DMS79 treated with DMSO at 0.1 percent for 48 hours (cell line): ENCODE results near the gene USP25.
A peak's percentile ranks its signal among the peaks of the same experiment; 100 is the strongest.

Experiments used
- DNase-seq: peaks from one replicate; lab custom pipeline; 2025; lab: John Stamatoyannopoulos, UW

USP25 gene

GRCh38 chr21:15729674-15730483, at the start of gene USP25:
Gene USP25, plus strand, starts transcription at chr21:15729982. Its CDS starts 412 bp downstream, at chr21:15730394.
- peak; percentile 47 for DNase-seq

GRCh38 chr21:15682186-15682895, 47.4 kb upstream of the USP25 start:
- no peak for DNase-seq

GRCh38 chr21:15682977-15683376, 46.8 kb upstream of the USP25 start:
- DNase-seq = no peak

GRCh38 chr21:15686506-15686905, 43.3 kb upstream of the USP25 start:
- no peak for DNase-seq

GRCh38 chr21:15687208-15687607, 42.6 kb upstream of the USP25 start:
- DNase-seq = no peak

- DNase-seq = no peak
Measured at GRCh38 chr21:15688016-15688415, 41.8 kb upstream of the USP25 start.

GRCh38 chr21:15688809-15689208, 41.0 kb upstream of the USP25 start:
- DNase-seq = no peak

GRCh38 chr21:15692711-15693110, 37.1 kb upstream of the USP25 start:
- DNase-seq = no peak

GRCh38 chr21:15695241-15695640, 34.5 kb upstream of the USP25 start:
- DNase-seq = no peak

GRCh38 chr21:15701830-15702229, 28.0 kb upstream of the USP25 start:
- no peak for DNase-seq

GRCh38 chr21:15703932-15704331, 25.9 kb upstream of the USP25 start:
- no peak for DNase-seq

GRCh38 chr21:15706696-15707095, 23.1 kb upstream of the USP25 start:
- no peak for DNase-seq

- no peak for DNase-seq
Measured at GRCh38 chr21:15713412-15713811, 16.4 kb upstream of the USP25 start.

GRCh38 chr21:15718711-15719110, 11.1 kb upstream of the USP25 start:
- no peak for DNase-seq

GRCh38 chr21:15719976-15720375, 9.8 kb upstream of the USP25 start:
- no peak for DNase-seq

GRCh38 chr21:15722591-15723324, 7.0 kb upstream of the USP25 start:
- no peak for DNase-seq

GRCh38 chr21:15725949-15726348, 3.8 kb upstream of the USP25 start:
- DNase-seq = no peak

GRCh38 chr21:15728046-15728445, 1.7 kb upstream of the USP25 start:
- DNase-seq = no peak

GRCh38 chr21:15729346-15729673, 472 bp upstream of the USP25 start:
- no peak for DNase-seq

GRCh38 chr21:15730484-15731242, 881 bp downstream of the USP25 start:
- peak; percentile 28 for DNase-seq

GRCh38 chr21:15731243-15731613, 1.4 kb downstream of the USP25 start:
- peak; percentile 24 for DNase-seq
